T47D (cell line): Measurements from ENCODE around the gene ALOX12.
"Not testable (repeated sequence)": the region's sequence is repeated elsewhere in the genome, so short reads cannot be mapped to it uniquely, and the experiment has no call there.

Source experiments
- DNase-seq, 2 experiments: peaks; one replicate each; pipeline versions ENCODE4 v3.0.0 to v3.0.0-alpha.2; 2011 to 2012; ENCODE audit warnings: low read depth in 1 of 2, low spot score in 1 of 2
- JUND ChIP-seq: IDR thresholded peaks from 2 replicates; pipeline ENCODE4 v1.6.1; 2012; ENCODE audit warnings: low read depth
- in situ Hi-C: cut with HindIII; loops from 2 replicates; pipeline ENCODE4 v1.10.0; 2016; ENCODE audit warnings: low sequenced_read_pairs, low pct_unique_long_range_greater_than_20kb

Gene ALOX12

DNA sequence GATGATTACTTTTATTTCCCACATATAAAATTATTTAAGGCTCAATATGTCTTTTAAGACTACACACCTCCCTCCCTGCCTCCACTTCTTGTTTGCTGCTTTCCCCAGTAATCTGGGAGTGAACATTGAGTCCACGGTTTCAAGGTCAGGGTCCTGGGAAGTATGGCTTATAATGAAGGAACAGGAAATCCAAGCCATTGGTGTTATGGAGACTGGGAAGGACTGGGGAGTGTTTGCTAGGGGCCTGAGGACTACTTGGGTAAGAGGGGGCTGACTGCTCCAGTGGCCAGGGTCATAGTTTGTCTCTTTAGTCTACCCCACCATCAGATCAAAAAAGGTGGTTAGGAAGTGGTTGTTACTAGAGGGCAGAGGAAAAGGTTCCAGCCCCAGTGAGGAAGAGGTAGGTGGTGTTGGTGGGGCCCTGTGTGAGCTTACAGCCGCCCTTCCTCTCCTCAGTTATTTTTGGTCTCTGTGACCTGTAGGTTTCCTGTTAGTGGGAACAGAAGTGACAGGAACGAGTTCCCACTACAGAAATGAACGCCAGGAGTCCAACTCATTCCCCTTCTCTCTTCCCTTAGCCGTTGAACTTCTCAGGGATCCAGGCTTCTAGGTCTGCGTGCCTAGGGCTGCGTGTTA is 39.2 kb downstream of the ALOX12 start:
- in situ Hi-C loops = no loop called here
- no peak for TF ChIP-seq JUND

DNA sequence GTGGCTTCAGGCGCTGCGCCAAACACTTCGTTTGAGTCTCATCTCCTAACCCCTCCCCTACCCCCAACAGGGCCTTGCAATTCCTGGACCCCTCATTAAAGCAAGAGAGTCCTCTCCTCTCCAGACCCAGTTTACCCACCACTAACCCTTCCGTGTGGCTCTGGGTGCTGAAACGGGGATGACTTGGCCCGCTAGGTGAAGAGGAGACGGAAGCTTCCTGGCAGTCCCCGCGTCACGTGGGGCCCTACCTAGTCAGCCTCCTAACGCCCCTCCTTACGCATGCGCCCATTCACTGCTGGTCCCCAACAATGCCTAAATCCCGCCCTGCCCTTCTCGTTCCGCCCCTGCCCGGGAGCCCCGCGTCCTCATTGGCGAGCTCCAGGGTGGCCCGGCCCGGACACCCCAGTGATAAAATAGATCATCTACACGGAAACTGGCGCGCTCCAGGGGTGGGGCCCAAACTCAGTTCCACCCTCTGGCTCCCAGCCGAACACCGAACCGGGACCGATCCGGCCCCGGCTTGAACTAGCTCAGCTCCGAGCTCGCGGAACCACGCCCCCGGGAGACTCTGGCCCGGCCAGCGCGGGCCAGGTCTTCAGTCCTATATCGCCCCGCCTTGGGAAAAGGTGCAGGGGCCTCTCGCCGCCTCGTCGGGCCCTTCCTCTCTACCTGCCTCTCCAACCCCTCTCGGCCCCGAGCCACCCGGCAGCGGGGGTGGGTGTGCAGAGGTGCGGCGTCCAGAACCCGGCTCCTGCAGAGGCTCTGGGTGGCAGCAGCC is 39.9 kb downstream of the ALOX12 start, which contains the start of gene SLC16A13:
SLC16A13 (plus strand) TSS at position 425 of the 778 bp plus-strand sequence. CDS start 368 bp downstream, outside the sequence.
- no peak for TF ChIP-seq JUND
- peak; percentile 95 to 96 for DNase-seq
- in situ Hi-C loops = no loop called here

More for the DNA sequence above, 39.2 kb downstream of the ALOX12 start:
- DNase-seq = no peak

DNA sequence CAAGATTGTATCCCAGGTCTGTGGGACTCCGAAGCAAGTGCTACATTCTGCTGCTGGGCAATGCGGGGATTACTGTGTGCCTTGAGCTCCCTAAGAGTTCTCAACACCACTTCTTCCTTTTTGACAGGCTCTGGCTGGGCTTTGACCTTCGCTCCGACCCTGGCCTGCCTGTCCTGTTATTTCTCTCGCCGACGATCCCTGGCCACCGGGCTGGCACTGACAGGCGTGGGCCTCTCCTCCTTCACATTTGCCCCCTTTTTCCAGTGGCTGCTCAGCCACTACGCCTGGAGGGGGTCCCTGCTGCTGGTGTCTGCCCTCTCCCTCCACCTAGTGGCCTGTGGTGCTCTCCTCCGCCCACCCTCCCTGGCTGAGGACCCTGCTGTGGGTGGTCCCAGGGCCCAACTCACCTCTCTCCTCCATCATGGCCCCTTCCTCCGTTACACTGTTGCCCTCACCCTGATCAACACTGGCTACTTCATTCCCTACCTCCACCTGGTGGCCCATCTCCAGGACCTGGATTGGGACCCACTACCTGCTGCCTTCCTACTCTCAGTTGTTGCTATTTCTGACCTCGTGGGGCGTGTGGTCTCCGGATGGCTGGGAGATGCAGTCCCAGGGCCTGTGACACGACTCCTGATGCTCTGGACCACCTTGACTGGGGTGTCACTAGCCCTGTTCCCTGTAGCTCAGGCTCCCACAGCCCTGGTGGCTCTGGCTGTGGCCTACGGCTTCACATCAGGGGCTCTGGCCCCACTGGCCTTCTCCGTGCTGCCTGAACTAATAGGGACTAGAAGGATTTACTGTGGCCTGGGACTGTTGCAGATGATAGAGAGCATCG is 42.4 kb downstream of the ALOX12 start:
- TF ChIP-seq JUND = no peak
- in situ Hi-C loops = no loop called here
- no peak for DNase-seq

DNA sequence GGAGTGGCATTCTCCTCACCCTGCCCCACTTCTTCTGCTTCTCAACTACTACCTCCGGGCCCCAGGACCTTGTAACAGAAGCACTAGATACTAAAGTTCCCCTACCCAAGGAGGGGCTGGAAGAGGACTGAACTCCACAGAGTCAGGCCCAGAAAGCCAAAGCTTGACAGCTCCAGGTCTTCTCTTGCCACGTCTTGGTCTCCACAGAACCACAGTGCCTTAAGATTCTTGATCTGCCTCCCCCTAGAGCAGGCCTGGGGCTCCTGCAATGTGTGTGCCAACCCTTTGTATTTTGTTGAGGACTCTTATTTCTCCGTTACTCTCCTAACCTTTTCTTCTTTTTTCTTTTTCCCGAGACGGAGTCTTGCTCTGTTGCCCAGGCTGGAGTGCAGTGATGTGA is 44.0 kb downstream of the ALOX12 start:
- TF ChIP-seq JUND = no peak
- in situ Hi-C loops = no loop called here
- DNase-seq = no peak

- in situ Hi-C loops = no loop called here
- DNase-seq = no peak
- TF ChIP-seq JUND = no peak
These were observed 46.0 kb downstream of the ALOX12 start for GRCh38 chr17:7041607-7042500.

GRCh38 chr17:7042501-7043181 is 46.8 kb downstream of the ALOX12 start:
- no peak for TF ChIP-seq JUND
- in situ Hi-C loops = no loop called here
- DNase-seq = no peak

- TF ChIP-seq JUND = no peak
- in situ Hi-C loops = no loop called here
- no peak for DNase-seq
These were observed 47.3 kb downstream of the ALOX12 start for GRCh38 chr17:7043182-7043496.

DNA sequence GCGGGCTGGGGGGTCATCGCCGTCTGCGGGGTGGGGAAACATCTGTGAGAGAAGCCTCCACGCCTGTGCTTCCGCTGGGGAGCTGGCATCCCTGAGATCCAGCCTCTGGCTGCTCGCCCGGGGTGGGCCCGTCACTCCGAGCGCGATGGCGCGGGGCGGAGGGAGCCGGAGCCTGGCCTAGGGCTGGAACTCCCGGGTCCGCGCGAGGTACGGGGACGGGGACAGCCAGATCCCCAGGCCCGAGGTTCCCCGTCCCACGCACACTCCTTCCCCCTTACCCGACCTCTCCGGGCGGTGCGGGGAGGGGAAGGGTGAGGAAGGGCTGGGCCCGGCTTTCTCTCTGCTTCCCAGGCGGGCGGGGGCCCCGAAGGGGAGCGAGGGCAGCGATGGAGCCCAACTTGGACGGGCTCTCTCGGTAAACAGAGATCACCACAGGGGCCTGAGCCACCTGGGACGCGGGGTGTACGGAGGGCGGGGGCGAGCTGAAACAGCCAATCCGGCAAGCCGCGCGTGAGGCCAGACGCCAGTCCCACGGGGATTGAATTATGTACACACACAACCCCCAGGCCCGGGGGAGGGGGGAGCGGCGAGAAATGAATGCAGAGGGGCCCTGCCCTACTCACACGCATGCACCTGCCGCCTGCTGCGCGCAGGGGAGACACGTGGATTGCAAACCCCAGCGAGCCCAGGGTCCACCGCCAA is 47.8 kb downstream of the ALOX12 start, which contains the start of gene SLC16A11:
SLC16A11 (minus strand) TSS at position 596 of the 702 bp plus-strand sequence; CDS start at position 17, 579 bp downstream.
- in situ Hi-C loops = no loop called here
- TF ChIP-seq JUND = no peak
- no peak for DNase-seq

GRCh38 chr17:7045492-7046126 is 49.8 kb downstream of the ALOX12 start:
- peak; percentile 48 to 80 for DNase-seq
- TF ChIP-seq JUND = no peak
- in situ Hi-C loops = no loop called here

DNA sequence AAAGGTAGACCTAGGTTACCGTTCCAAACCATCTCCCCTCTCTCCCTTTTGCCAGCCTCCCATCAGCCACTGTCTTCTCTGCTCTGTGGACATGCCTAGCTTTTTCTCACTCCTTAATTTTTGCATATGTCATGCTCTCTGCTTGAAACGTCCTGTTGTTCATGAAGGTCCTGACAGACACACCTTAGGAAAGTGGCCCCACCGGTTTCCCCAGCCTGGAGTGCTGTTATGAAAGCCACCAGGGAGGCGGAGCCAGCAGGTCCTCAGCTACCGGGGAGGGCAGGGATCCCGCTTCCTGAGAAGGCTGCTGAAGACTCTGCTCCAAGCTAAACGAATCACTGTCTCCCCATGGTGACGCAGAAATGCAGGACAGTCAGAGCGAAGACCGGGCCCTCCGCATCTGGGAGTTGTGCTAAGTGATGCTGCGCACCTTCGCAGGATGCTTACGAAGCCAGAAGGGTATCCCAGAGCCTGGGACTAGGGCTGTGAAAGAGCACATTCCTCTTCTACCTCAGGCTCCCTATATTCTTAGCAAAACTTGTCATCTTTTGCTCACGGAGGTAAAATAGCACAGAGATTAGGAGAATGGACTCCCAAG is 50.4 kb downstream of the ALOX12 start:
- in situ Hi-C loops = no loop called here
- no peak for TF ChIP-seq JUND
- DNase-seq = peak; percentile 51 to 91

- in situ Hi-C loops, DNase-seq: not testable (repeated sequence)
These were observed 51.0 kb downstream of the ALOX12 start for GRCh38 chr17:7046725-7047397.
